ENCODE data around the gene REEP2.
"Not testable (repeated sequence)": the region's sequence is repeated elsewhere in the genome, so short reads cannot be mapped to it uniquely, and the experiment has no call there.

REEP2 gene, protein sequence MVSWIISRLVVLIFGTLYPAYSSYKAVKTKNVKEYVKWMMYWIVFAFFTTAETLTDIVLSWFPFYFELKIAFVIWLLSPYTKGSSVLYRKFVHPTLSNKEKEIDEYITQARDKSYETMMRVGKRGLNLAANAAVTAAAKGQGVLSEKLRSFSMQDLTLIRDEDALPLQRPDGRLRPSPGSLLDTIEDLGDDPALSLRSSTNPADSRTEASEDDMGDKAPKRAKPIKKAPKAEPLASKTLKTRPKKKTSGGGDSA

DNA sequence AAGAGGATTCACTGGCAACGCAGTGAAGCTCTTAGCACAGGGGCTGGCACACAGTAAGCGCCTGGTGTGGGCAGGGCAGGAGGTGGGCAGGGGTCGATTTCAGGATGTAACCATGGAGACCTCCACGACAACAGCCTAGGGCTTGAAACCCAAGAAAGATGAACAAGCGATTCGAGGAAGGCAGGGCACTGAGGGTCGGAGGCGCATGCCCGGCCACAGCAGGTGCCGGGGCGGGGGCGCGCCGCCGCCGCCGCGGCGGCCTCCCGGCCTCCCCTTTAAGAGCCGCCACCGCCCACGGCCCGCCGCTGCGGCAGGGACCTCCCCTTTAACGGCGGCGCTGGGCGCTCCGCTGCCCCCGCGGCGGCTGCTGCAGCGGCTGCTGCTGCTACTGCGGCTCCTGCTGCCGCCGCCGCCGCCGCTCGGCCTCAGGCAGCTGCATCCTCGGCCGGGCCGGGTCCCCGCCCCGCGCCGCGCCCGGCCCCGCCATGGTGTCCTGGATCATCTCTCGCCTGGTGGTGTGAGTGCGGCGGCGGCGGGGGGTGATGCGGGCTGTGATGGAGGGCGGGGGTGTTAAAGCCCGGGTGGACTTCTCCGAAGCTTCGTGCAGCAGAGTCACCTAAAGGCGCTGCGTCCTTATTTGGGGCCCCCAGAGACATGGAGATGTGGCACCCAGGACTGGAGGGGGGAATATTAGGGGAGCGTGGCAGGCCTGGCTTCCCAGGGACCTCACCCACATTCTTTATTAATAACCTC, at the start of gene REEP2:
Gene REEP2 (plus strand): TSS at position 334 of the 753 bp plus-strand sequence. CDS start 152 bp downstream, at position 486.
- no peak for DNase-seq (ENCODE audit: low spot score)

DNA sequence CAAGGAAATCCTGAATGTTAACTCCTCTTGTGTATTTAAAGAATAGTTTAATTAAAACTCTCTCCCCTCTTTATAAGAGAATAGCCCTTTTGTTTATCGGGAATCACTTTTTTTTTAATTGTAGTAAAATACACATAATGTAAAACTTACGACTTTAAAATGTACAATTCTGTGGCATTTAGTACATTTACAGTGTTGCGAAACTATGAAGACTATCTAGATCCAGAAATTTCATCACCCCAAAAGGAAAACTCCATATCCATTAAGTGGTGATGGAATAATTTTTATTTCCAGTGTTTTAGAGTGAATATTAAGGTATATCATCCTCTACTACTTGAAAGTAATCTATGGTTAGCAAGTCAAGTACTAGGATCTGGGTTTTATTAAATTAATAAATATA, 49.5 kb upstream of the REEP2 start:
- no peak for DNase-seq (ENCODE audit: low spot score)

DNA sequence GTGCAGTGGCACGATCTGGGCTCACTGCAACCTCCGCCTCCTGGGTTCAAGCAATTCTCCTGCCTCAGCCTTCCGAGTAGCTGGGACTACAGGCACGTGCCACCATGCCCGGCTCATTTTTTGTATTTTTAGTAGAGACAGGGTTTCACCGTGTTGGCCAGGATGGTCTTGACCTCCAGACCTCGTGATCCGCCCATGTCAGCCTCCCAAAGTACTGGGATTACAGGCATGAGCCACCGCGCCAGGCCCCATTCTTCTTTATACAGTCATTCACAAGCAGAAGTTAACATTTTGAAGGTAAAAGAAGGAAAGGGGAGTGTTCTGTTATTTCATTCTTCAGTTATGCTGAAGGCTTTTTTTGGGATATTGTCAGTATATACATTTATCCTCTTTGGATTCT, 48.9 kb upstream of the REEP2 start:
- not testable (repeated sequence) for DNase-seq (ENCODE audit: low spot score)

DNA sequence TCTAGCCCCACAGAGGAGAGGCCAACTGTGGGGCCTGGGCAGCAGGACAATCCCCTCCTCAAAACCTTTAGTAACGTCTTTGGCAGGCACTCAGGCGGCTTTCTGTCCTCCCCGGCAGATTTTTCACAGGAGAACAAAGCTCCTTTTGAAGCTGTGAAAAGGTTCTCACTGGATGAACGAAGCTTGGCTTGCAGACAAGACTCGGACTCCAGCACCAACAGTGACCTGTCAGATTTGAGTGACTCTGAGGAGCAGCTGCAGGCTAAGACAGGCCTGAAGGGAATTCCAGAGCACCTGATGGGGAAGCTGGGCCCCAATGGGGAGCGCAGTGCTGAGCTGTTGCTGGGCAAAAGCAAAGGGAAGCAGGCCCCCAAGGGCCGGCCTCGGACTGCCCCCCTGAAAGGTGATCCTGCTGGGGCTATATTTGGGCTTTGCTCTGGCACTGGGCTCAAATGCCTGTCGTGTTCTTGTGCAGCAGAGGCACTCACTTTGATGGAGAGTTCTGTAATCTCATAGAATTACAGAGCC, 46.9 kb upstream of the REEP2 start:
- no peak for DNase-seq (ENCODE audit: low spot score)

DNA sequence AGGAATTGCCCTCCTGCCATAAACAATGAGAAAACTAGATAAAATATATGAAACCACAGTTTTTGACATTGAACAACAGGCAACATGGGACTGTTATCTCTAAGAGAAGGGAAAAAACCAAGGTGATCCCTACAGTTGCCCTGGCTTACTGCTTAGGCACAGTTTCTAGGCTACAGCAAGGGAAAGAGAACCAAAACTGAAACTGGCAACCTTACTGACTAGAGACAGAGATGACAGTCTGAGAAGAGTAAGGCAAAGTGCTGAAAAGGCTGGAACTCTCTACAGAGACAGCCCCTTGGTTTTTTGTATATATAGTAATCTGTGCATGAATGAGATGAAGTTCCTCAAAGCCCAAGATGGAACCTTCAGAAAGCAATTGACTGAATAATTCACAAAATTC, 36.2 kb upstream of the REEP2 start:
- DNase-seq (ENCODE audit: low spot score): no peak

DNA sequence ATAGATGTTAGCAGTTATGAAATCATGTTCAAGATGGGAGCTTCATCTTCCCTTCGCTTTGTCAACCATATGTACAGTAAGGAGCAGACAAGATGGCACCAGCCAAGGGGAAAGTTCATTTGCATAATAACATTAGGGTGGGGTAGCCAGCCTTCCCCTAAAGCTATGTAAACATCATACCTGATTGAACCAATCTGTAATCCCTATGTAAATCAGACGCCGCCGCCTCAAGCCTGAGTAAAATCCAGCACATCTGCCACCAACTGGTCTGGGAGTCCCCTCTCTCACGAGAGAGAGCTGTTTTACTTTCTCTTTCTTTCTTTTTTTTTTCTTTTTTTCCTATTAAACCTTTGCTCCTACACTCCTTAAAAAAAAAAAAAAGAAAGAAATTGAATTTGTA, 30.8 kb upstream of the REEP2 start:
- no peak for DNase-seq (ENCODE audit: low spot score)

DNA sequence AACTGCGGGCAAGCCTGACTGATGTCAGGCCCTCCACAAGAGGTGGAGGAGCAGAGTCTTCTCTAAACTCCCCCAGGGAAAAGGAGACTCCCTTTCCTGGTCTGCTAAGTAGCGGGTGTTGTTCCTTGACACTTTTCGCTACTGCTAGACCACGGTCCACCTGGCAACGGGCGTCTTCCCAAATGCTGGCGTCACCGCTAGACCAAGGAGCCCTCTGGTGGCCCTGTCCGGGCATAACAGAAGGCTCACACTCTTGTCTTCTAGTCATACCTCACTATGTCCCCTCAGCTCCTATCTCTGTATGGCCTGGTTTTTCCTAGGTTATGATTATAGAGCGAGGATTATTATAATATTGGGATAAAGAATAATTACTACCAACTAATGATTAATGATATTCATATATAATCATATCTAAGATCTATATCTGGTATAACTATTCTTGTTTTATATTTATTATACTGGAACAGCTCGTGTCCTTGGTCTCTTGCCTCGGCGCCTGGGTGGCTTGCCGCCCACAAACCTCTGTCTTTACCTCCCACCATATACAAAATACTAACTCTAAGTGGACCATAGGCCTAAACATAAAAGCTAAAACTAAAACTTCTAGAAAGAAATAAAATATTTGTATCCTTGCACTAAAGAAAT, 27.7 kb upstream of the REEP2 start:
- not testable (repeated sequence) for DNase-seq (ENCODE audit: low spot score)

DNA sequence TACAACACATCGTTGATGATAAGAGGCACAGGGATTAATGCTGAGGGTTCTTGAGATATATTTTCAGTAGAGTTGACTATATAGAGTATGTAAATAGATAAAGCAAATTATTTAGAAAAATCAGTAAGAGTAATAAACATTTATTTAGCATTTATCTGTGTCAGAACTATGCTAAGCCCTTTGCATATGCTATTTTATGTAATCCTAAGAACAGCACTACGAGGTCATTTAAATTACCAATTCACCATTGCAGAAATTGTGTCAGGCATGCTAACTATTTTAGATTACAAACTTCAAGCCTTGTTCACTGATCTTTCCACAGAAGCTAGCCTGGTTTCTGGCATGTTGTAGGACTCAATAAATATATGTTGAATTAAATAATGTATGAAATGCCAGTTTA, 20.4 kb upstream of the REEP2 start:
- no peak for DNase-seq (ENCODE audit: low spot score)

DNA sequence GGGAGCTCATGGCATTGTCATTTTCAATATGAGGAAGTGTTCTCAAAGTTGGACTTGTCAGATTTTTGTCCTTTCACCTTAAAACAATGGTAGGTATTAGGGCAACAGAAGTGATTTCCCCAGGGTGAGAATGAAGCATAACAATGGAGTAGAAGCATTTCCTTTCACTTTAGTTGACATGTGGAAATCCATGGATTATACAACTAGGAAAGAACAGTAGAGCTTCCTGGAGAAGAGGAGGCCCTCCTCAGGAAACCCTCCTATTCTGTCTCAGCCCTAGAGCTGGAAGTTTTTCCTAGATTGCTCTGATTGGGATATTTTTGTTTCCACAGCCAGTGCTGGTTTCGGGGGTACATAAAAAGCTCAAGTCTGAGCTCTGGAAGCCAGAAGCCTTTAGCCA, 13.8 kb upstream of the REEP2 start:
- no peak for DNase-seq (ENCODE audit: low spot score)

DNA sequence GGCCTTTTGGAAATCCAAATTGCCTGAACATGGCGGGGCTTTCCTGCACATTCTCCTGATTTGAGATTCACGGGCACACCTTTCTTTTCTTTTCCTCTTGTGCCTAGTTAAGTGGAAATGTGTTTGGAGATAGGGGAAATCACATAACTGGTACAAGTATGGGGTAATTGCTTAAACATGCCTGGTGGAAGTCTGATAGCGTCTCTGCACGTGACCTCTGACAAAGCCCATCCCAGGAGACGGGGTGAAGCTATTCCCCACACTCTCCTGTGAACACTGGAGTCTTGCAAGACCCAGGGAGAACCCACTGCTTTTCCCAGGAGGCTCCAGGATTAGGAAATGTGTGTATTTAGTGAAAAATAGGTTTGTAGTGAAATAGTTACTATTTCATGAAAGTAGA, 2.9 kb upstream of the REEP2 start:
- no peak for DNase-seq (ENCODE audit: low spot score)

DNA sequence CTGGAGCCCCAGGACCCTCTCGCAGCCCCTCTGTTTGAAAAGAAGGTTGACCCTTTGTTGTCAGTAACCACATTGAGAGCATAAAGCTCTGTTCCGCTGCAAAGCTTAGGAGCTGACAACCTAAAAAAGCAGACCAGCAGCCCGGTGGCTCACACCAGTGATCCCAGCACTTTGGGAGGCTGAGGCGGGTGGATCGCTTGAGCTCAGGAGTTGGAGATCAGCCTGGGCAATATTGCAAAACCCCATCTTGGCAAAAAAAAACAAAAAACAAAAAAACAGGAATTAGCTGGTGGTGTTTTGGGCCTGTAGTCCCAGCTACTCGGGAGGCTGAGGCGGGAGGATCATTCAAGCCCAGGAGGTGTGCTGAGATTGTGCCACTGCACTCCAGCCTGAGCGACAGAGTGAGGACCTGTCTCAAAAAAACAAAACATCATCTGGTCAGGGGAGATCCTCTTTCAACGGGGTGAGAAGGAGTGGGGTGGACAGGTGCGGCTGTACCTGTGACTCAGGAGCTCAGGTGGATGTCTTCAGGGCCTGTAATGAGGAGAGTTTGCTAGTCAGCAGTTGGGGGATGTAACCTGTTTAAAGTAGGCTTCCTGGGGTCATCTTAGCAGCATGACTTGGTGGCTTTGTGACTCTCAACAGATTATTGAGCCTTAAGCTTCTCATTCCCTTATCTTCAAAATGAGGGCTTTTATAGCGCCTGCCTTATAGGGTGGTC, 694 bp upstream of the REEP2 start:
- no peak for DNase-seq (ENCODE audit: low spot score)

DNA sequence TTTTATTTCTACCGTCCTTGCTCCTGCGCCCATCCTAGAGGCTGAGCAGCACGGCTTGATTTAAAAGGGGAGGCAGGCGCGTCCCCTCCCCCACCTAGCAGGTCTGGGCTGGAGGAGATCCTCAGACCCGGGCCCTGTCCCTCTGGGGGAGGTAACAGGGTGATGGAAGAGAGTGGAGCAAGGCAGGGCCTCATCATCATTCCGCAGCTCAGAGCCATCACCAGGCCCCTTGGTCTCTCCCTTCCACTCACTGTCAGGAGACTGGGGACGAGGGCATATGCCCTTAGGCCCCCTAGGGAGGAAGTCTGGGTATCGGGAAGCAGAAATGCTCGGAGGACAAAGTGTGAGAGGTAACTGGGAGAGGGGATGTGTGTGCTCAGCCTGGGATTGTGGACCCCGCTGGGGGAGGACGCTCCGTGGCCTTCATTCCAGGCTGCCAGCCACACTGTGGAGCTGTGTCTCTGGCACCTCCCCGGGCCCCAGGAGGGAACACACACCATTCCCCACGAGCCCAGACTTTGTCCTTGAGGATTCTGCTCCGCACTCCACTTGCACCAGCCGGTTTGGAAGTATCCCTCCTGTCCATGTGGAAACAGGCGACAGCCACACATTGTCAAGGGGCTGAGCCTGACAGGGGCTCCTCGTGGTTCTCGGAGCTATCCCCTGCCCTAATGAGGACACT, 761 bp downstream of the REEP2 start:
- DNase-seq (ENCODE audit: low spot score): no peak

DNA sequence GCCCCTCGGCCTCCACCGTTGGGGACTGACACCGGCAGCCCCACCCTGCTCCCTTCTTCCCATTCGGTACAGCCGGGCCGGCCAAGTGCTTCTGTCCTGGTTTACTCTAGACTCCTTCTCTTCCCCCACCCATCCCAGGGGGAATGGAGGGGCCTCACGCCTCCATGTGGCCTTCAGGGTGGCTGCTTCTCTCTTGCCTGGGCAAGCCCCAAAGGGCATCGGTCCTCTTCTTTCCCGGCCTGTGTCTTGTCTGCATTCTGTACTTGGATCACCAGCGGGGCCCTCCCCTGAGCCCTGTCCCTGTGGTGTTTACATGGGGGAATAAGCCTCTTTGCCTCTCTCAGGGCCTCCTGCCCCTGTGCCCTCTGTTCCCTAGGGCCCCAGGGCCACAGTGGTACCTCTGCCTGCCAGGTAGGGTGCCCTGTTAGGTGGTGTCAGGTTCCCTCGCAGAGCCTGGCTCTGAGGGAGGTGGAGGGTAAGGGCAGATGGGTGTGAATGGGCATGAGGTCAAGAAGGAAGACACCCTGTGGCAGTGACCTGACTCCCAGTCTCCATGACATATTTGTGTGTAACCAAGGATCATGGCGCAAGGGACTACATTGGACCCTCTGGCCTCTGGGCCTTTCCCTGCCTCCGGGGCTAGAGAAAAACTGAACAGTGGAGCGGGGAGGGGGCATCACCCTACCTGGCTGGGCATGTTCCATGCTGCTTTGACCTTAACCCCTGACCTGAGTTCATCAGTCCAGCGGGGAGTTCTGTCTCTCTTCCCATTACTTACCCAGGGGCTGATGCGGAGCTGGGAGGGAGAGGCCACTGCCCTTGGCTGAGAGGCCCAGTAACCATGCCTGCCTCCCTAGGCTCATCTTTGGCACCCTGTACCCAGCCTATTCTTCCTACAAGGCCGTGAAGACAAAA, 1.6 kb downstream of the REEP2 start:
- DNase-seq (ENCODE audit: low spot score): no peak

DNA sequence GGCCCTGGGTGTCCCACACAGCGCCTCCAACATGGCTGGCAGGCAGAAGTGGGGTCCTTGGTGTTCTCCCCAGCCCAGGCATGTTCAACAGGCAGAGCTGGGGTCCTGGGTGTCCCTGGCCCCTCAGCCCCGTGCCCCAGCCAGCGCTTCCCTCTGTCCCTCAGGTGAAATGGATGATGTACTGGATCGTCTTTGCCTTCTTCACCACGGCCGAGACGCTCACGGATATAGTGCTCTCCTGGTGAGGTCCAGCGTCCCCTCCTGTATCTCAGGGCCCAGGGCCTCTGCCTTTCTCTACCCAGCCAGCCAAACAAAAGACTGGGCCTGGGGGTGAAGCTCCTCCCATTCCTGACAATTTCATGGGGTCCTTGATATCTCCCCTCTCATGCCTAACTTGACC, 2.4 kb downstream of the REEP2 start:
- DNase-seq (ENCODE audit: low spot score): no peak

DNA sequence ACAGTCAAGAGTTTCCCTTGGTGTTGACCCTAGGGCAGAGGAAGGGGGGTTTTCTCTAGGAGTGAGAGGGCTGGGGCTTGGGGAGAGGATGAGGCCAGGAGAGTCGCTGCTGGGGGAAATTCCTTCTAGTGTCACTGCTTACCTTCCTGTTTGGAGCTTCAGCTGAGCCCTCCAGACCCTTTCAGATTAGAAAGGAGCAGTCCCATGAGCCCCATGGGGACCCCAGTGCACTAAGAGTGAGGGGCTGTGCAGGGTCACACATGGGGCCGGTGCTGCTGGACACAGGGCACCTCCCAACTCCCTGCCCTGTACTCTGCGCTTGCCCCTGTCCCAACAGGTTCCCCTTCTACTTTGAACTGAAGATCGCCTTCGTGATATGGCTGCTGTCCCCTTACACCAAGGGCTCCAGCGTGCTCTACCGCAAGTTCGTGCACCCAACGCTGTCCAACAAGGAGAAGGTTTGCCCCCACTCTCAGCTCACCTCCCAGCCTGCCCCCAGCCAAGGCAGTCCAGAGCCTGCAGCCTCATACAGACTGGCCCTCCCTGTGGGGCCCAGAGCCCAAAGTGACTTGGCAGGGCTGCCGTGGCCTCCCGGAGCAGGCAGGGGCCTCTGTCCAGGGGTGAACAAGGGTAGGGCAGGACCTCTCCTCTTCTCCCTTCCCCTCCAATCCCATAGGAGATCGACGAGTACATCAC, 5.4 kb downstream of the REEP2 start:
- no peak for DNase-seq (ENCODE audit: low spot score)

DNA sequence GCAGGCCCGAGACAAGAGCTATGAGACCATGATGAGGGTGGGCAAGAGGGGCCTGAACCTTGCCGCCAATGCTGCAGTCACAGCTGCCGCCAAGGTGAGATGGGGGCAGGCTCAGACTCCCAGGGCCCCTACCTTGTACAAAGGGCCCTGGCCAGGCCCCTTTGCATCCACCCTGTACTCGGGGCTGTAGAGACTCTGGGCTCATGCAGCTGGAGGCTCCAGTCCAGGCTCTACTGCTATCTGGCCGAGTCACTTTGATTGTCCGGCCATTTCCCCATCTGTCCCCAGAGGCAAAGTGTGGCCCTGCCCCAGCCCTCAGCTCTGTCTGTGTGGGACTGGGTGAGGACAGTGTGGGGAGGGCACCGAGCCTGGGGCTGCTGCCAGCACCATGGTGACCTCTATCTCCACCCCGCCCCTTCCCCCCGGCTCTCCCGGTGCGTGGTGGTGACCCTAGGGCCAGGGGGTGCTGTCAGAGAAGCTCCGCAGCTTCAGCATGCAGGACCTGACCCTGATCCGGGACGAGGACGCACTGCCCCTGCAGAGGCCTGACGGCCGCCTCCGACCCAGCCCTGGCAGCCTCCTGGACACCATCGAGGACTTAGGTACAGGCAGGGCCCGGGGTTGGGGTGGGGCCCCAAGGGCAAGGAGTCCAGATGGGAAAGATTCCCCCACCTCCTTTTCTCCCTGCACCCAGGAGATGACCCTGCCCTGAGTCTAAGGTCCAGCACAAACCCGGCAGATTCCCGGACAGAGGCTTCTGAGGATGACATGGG, 6.1 kb downstream of the REEP2 start:
- DNase-seq (ENCODE audit: low spot score): no peak

DNA sequence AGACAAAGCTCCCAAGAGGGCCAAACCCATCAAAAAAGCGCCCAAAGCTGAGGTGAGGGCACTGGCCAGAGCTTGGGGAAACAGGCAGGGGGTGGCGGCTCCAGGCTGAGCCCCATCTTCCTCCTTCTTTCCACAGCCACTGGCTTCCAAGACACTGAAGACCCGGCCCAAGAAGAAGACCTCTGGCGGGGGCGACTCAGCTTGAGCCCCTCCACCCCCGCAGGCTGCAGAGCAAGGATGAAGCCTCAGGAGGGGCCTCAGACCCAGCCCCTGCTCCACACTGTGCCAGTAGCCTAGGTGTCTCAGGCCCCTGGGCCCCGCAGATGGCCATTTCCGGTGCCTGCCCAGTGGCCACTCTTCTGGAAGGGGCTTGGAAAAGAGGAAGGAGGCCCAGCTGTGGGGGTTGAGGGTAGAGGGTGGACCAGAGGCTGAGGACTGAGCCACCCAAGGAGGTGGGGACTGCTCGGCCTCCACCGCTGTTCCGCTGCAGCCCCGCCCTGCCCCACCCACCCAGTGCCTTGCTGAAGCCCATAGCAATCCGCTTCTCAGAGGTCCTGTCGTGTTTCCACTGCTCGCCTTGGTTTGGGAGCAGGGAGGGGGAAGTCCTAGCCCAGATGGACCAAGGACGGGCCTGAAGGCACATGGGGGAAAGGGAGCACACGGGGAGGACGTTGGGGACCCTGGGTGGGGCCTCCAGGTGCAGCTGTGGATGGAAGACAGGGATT, 6.9 kb downstream of the REEP2 start:
- DNase-seq (ENCODE audit: low spot score): no peak

DNA sequence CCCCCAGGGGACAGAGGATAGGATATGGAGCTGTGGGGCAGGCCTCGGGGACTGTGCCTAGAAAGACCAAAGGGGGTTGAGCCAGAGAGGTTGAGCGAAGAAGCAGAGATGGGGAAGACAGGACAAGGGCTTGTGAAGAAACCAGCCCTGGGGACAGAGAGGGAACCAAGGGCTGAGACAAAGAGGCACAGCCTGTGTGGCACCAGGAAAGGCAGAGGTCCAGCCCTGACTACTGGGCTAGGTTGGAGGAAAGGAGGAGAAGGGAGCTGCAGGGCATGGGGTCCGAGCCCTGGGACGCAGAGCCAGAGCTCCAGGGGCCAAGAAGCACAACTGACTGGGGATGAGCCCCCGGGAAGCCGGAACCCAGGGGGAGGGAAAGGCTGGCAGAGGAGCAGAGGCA, 9.2 kb downstream of the REEP2 start:
- DNase-seq (ENCODE audit: low spot score): no peak

Data from HuH-7 (cell line).